Lung (tissue), 12 donors: ENCODE data around the gene CTNNBL1. TPM values are rescaled to one million over a fixed set of nuclear protein-coding genes. Genes with fewer than 3 reads are reported as not detected.

Source experiments
- ATAC-seq: fragments of 200-7000 bp; cut with Tn5 transposase; one replicate; pipeline ENCODE4 v1.9.1; 2020; ENCODE audit warnings: moderate number of reproducible peaks; ENCODE audit not compliant: insufficient read depth, low FRiP score
- DNase-seq, 3 donors: peaks; one replicate each; pipeline ENCODE4 v3.0.0-alpha.2; 2013 to 2017
- H3K27ac ChIP-seq, 2 donors: one replicate each; pipeline ENCODE4 v1.5.1; 2013; ENCODE audit warnings: mild to moderate bottlenecking in 2 of 2, moderate library complexity in 2 of 2, control low read depth in 1 of 2, inconsistent platforms in 1 of 2, low read depth in 1 of 2, low read length in 1 of 2
- H3K27me3 ChIP-seq, 3 donors: one replicate each; pipeline ENCODE4 v1.5.1; 2013; ENCODE audit warnings: low read length in 2 of 3; ENCODE audit not compliant: control insufficient read depth in 3 of 3, insufficient read depth in 3 of 3
- H3K36me3 ChIP-seq, 4 donors: one replicate each; pipeline ENCODE4 v1.5.1; 2013; ENCODE audit warnings: low read length in 4 of 4, mild to moderate bottlenecking in 1 of 4, moderate library complexity in 1 of 4; ENCODE audit not compliant: control insufficient read depth in 4 of 4, insufficient read depth in 4 of 4
- H3K4me1 ChIP-seq, 5 donors: one replicate each; pipeline ENCODE4 v1.5.1; 2013; ENCODE audit warnings: low read length in 5 of 5, mild to moderate bottlenecking in 2 of 5, moderate library complexity in 1 of 5; ENCODE audit not compliant: control insufficient read depth in 5 of 5, insufficient read depth in 5 of 5
- H3K4me3 ChIP-seq: one replicate; pipeline ENCODE4 v1.5.1; 2013; ENCODE audit warnings: mild to moderate bottlenecking, control low read depth, moderate library complexity
- H3K9ac ChIP-seq, 2 donors: one replicate each; pipeline ENCODE4 v1.5.1; 2013; ENCODE audit warnings: low read length in 2 of 2, control low read depth in 1 of 2; ENCODE audit not compliant: insufficient read depth in 1 of 2
- H3K9me3 ChIP-seq, 4 donors: one replicate each; pipeline ENCODE4 v1.5.1; 2013; ENCODE audit warnings: low read length in 3 of 4, mild to moderate bottlenecking in 1 of 4, moderate library complexity in 1 of 4; ENCODE audit not compliant: control insufficient read depth in 4 of 4, insufficient read depth in 3 of 4
- CTCF ChIP-seq: IDR thresholded peaks from 2 replicates; pipeline ENCODE4 v1.5.1; 2012; ENCODE audit warnings: mild to moderate bottlenecking; ENCODE audit errors: control extremely low read depth, extremely low read depth
- WGBS, 2 donors: extraction: QIAGEN DNeasy Blood & Tissue Kit; methylation state at CpG; one replicate each; pipeline ENCODE4 v1.1.7; 2013; 5-methylcytosine and 5-hydroxymethylcytosine counted together
- polyA plus RNA-seq, 2 donors: library from polyadenylated mRNA; stranded (reverse); fragments of 200-250 nt; gene quantifications; one replicate each; pipeline ENCODE4 v1.2.1, GENCODE V29; 2013
- total RNA-seq, 2 donors: library from RNA; depleted of rRNA in 1 of 2; stranded (reverse); fragments of >200 nt in 1 of 2; gene quantifications; one replicate each; pipeline ENCODE4 v1.2.1, GENCODE V29; 2014 to 2021
- donor health status: control.
- donor health status: control.
- donor health status: Bipolar disorder and iron deficiency.
- donor health status: healthy.
- donor health status: DM: yes; HTN: yes; CAD: no.

Gene CTNNBL1
- total and polyA plus RNA-seq, 4 donors, result 38.9 to 53.1 (median 49.2) TPM

GRCh38 chr20:37702403-37703034 is 8.7 kb downstream of the CTNNBL1 start:
- no peak for TF ChIP-seq CTCF
- H3K9ac ChIP-seq, result no peak overlapping the region
- DNase-seq, result no peak
- no peak overlapping the region for H3K27ac ChIP-seq
- no peak overlapping the region for H3K4me3 ChIP-seq
- H3K9me3 ChIP-seq, result peaks cover 0 to 7% (median 3%) of the 10 kb centered on the region in 4 donors
- no peak for ATAC-seq
- 57 to 78% methylated on average over 1 of the region's 1 CpG for WGBS, 2 donors
- H3K4me1 ChIP-seq, result peaks cover 0 to 27% (median 0%) of the 10 kb centered on the region in 5 donors
- H3K36me3 ChIP-seq, result no peaks in the 10 kb centered on the region
- H3K27me3 ChIP-seq, result no peaks in the 10 kb centered on the region

GRCh38 chr20:37703035-37703845 is 9.4 kb downstream of the CTNNBL1 start:
- Histone ChIP-seq H3K9ac (no peak overlapping the region), H3K4me1 (peaks cover 0 to 25% (median 0%) of the 10 kb centered on the region in 5 donors), H3K27ac (no peak overlapping the region), H3K36me3 (no peaks in the 10 kb centered on the region), H3K9me3 (peaks cover 0 to 7% (median 3%) of the 10 kb centered on the region in 4 donors), H3K27me3 (no peaks in the 10 kb centered on the region), H3K4me3 (no peak overlapping the region)
- no peak for TF ChIP-seq CTCF
- no peak for DNase-seq
- no peak for ATAC-seq
- WGBS, 2 donors, result 77 to 92% methylated on average over 6 of the region's 6 CpGs

- TF ChIP-seq CTCF, result no peak
Observed at GRCh38 chr20:37704955-37705354, 11.1 kb downstream of the CTNNBL1 start.

More at GRCh38 chr20:37704955-37705354, 11.1 kb downstream of the CTNNBL1 start:
- Histone ChIP-seq H3K9ac (no peak overlapping the region), H3K4me3 (no peak overlapping the region), H3K27me3 (no peaks in the 10 kb centered on the region), H3K4me1 (peaks cover 0 to 17% (median 0%) of the 10 kb centered on the region in 5 donors), H3K9me3 (peaks cover 0 to 7% (median 3%) of the 10 kb centered on the region in 4 donors), H3K36me3 (no peaks in the 10 kb centered on the region), H3K27ac (no peak overlapping the region)
- DNase-seq (no peak), ATAC-seq (no peak)
- WGBS, 2 donors, result 97 to 99% methylated on average over 1 of the region's 1 CpG
